Neutrophil (primary cell): ENCODE data around the gene SARS2.
"Not testable (repeated sequence)": the region's sequence is repeated elsewhere in the genome, so short reads cannot be mapped to it uniquely, and the experiment has no call there.

ENCODE experiments used
- H3K27ac ChIP-seq: fragments of 200-600 bp; sonication (generic); 2 replicates; pipeline ENCODE4 v1.5.1; 2016; ENCODE audit warnings: mild to moderate bottlenecking, moderate library complexity
- H3K27me3 ChIP-seq: fragments of 200-600 bp; sonication (generic); 2 replicates; pipeline ENCODE4 v1.6.0; 2016; ENCODE audit warnings: mild to moderate bottlenecking
- H3K36me3 ChIP-seq: fragments of 200-600 bp; sonication (generic); 2 replicates; pipeline ENCODE4 v1.5.1; 2017
- H3K4me1 ChIP-seq, 2 experiments: fragments of 200-600 bp in 1 of 2; sonication (generic) in 1 of 2; 1 replicate in 1 of 2; 2 replicates in 1 of 2; pipeline versions ENCODE4 v1.5.1 to v1.6.1; 2013 to 2016; ENCODE audit warnings: low read depth in 1 of 2, low read length in 1 of 2, mild to moderate bottlenecking in 1 of 2, moderate library complexity in 1 of 2; ENCODE audit not compliant: control insufficient read depth in 1 of 2, insufficient read depth in 1 of 2
- H3K4me3 ChIP-seq, 2 experiments: fragments of 200-600 bp in 1 of 2; sonication (generic) in 1 of 2; 1 replicate in 1 of 2; 2 replicates in 1 of 2; pipeline ENCODE4 v1.5.1; 2013 to 2016; ENCODE audit warnings: low read depth in 1 of 2, low read length in 1 of 2, mild to moderate bottlenecking in 1 of 2, moderate library complexity in 1 of 2
- H3K9me3 ChIP-seq: fragments of 200-600 bp; sonication (generic); 2 replicates; pipeline ENCODE4 v1.5.1; 2016
- CTCF ChIP-seq: fragments of 200-600 bp; sonication (generic); IDR thresholded peaks from 2 replicates; pipeline ENCODE4 v1.5.1; 2016; ENCODE audit warnings: antibody characterized with exemption

SARS2 gene

GRCh38 chr19:38944981-38945506 lies 14.5 kb upstream of the SARS2 start:
- Histone ChIP-seq H3K4me3 (no peak overlapping the region), H3K4me1 (peaks cover 2 to 4% of the 10 kb centered on the region in 2 experiments), H3K27ac (no peak overlapping the region), H3K9me3 (no peaks in the 10 kb centered on the region), H3K27me3 (peaks cover 44% of the 10 kb centered on the region), H3K36me3 (no peaks in the 10 kb centered on the region)
- no peak for TF ChIP-seq CTCF

- no peak overlapping the region for H3K4me3 ChIP-seq
- H3K27ac ChIP-seq = no peak overlapping the region
- no peaks in the 10 kb centered on the region for H3K9me3 ChIP-seq
- H3K4me1 ChIP-seq = no peaks in the 10 kb centered on the region
- H3K36me3 ChIP-seq = no peaks in the 10 kb centered on the region
- TF ChIP-seq CTCF = no peak
- H3K27me3 ChIP-seq = peaks cover 41% of the 10 kb centered on the region
These were observed 12.1 kb upstream of the SARS2 start for GRCh38 chr19:38942471-38943181.

GRCh38 chr19:38941979-38942378 lies 11.4 kb upstream of the SARS2 start:
- Histone ChIP-seq H3K27me3 (peaks cover 42% of the 10 kb centered on the region), H3K36me3 (no peaks in the 10 kb centered on the region)
- no peak for TF ChIP-seq CTCF

GRCh38 chr19:38941466-38941865 lies 10.9 kb upstream of the SARS2 start:
- not testable (repeated sequence) for H3K27ac ChIP-seq, H3K4me3 ChIP-seq, H3K36me3 ChIP-seq, H3K4me1 ChIP-seq, H3K9me3 ChIP-seq
- H3K27me3 ChIP-seq = peaks cover 41% of the 10 kb centered on the region

More at GRCh38 chr19:38941979-38942378, 11.4 kb upstream of the SARS2 start:
- Histone ChIP-seq H3K4me1 (no peaks in the 10 kb centered on the region), H3K27ac (no peak overlapping the region), H3K4me3 (no peak overlapping the region), H3K9me3 (no peaks in the 10 kb centered on the region)

- TF ChIP-seq CTCF = no peak
- H3K36me3 ChIP-seq = no peaks in the 10 kb centered on the region
- no peak overlapping the region for H3K27ac ChIP-seq
- no peaks in the 10 kb centered on the region for H3K9me3 ChIP-seq
- no peak overlapping the region for H3K4me3 ChIP-seq
- H3K4me1 ChIP-seq = no peaks in the 10 kb centered on the region
- peaks cover 41% of the 10 kb centered on the region for H3K27me3 ChIP-seq
These were observed 9.4 kb upstream of the SARS2 start for GRCh38 chr19:38939957-38940356.

- no peaks in the 10 kb centered on the region for H3K9me3 ChIP-seq
- no peak overlapping the region for H3K27ac ChIP-seq
- H3K4me3 ChIP-seq = no peak overlapping the region
- H3K36me3 ChIP-seq = no peaks in the 10 kb centered on the region
- H3K27me3 ChIP-seq = peaks cover 13% of the 10 kb centered on the region
- no peak for TF ChIP-seq CTCF
- H3K4me1 ChIP-seq = peaks cover 15 to 17% of the 10 kb centered on the region in 2 experiments
These were observed 3.0 kb upstream of the SARS2 start for GRCh38 chr19:38933544-38933943.
